GM12865 (cell line): ENCODE data around the gene CDRT4.

Experiments
- DNase-seq: peaks from one replicate; pipeline ENCODE4 v3.0.0; 2010; ENCODE audit warnings: low read depth
- H3K4me3 ChIP-seq: 2 replicates; pipeline ENCODE4 v1.5.1; 2011; ENCODE audit warnings: mild to moderate bottlenecking, low read depth, low read length, control low read depth
- TF ChIP-seq, protein P1 (sequence below): IDR thresholded peaks from 2 replicates; pipeline ENCODE4 v1.5.1; 2011; ENCODE audit warnings: low read length, control low read depth, low read depth, inconsistent platforms; ENCODE audit not compliant: insufficient read depth; ENCODE audit errors: missing control alignments

The CDRT4 gene

GRCh38 chr17:15452746-15453145 lies 14.7 kb downstream of the CDRT4 start:
- no peak overlapping the region for H3K4me3 ChIP-seq
- TF ChIP-seq, protein P1, sequence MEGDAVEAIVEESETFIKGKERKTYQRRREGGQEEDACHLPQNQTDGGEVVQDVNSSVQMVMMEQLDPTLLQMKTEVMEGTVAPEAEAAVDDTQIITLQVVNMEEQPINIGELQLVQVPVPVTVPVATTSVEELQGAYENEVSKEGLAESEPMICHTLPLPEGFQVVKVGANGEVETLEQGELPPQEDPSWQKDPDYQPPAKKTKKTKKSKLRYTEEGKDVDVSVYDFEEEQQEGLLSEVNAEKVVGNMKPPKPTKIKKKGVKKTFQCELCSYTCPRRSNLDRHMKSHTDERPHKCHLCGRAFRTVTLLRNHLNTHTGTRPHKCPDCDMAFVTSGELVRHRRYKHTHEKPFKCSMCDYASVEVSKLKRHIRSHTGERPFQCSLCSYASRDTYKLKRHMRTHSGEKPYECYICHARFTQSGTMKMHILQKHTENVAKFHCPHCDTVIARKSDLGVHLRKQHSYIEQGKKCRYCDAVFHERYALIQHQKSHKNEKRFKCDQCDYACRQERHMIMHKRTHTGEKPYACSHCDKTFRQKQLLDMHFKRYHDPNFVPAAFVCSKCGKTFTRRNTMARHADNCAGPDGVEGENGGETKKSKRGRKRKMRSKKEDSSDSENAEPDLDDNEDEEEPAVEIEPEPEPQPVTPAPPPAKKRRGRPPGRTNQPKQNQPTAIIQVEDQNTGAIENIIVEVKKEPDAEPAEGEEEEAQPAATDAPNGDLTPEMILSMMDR: no peak

DNA sequence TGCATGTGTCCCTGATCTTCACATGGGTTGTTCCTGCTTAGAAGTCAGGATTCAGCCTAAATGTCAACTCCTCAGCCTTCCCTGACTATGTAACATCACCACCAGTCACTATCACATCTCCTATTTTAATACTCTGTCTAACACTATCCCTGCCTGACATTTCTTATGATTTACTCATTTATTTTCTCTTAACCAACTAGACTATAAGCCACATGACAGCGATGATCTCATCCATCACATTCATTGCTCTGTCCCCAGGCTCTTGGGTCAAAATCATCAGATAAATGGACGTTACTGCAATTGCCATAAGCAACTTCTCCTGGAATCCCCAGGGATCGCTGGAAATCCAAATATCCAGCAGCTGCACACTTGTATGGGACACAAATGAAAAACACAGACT lies 15.7 kb downstream of the CDRT4 start:
- TF ChIP-seq, protein P1: no peak
- H3K4me3 ChIP-seq: no peak overlapping the region
- no peak for DNase-seq

More at GRCh38 chr17:15452746-15453145, 14.7 kb downstream of the CDRT4 start:
- DNase-seq: no peak

DNA sequence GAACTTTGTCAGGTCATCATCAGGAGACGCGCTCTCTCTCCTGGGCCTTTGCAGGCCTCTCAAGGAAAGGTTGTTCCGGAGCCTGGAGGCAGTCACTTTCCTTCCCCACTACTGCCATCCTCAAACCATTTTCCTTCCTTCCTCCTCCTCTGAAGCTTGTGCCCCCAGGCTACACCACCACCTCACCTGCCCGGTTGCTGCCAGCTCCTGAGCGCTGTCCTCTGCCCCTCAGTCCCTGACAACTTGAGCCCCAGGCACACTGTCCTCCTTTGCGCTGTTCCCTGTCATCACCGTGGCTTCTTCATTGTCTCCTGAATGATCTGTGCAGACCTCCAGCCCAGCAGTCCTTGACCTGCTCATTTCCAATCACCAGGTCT lies 18.9 kb downstream of the CDRT4 start:
- TF ChIP-seq, protein P1: no peak
- no peak for DNase-seq
- no peak overlapping the region for H3K4me3 ChIP-seq

- TF ChIP-seq, protein P1: no peak
- H3K4me3 ChIP-seq: no peak overlapping the region
- DNase-seq: no peak
Measured at GRCh38 chr17:15447928-15448579, 19.4 kb downstream of the CDRT4 start.

GRCh38 chr17:15446036-15446435 lies 21.4 kb downstream of the CDRT4 start:
- DNase-seq: no peak
- TF ChIP-seq, protein P1: no peak
- H3K4me3 ChIP-seq: no peak overlapping the region

DNA sequence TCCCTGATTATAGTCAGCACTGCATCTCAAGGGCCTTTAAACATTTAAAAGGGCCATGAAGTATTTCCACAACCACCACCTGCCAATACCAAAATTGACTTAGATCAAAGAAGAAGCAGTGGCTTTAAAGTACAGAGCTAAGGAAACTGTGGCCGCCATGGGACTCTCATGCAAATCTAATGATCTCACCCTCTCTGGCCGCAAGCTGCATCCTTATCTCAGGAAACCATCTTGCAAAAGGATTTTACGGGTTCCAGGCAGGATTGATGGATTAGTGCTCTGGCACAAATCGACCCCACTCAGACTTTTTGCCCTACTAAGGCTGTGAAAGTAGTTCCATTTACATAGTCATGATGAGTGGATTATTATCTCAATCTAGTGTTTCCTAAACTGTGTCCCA lies 22.6 kb downstream of the CDRT4 start:
- no peak for DNase-seq

More for the DNA sequence above, 22.6 kb downstream of the CDRT4 start:
- TF ChIP-seq, protein P1: no peak
- H3K4me3 ChIP-seq: no peak overlapping the region
